Measurements from ENCODE around the gene PPIF. TPM values are rescaled to one million over a fixed set of nuclear protein-coding genes. Genes with fewer than 3 reads are reported as not detected.

PPIF gene
- total RNA-seq, 2 donors from 2014 or later, result 19.2 to 67.9 TPM

DNA sequence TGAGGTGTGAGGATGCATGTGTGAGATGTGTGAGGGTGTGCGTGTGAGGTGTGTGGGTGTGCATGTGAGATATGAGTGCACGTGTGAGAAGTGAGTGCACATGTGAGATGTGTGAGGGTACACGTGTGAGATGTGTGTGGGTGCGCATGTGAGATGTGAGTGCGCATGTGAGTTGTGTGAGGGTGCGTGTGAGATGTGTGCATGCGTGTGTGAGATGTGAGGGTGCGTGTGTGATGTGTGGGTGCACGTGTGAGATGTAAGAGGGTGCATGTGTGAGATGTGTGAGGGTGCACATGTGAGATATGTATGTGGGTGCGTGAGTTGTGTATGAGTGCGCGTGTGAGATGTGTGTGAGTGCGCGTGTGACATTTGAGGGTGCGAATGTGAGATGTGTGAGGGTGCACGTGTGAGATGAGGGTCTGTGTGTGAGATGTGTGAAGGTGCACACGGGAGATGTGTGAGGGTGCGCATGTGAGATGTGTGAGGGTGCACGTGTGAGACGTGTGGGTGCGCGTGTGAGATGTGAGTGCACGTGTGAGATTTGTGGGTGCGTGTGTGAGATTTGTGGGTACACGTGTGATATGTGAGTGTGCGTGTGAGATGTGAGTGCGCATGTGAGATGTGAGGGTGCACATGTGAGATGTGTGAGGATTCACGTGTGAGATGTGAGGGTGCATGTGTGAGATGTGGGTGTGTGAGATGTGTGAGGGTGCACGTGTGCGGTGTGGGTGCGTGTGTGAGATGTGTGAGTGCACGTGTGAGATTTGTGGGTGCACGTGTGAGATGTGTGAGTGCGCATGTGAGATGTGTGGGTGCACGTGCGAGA, 30.5 kb downstream of the PPIF start:
- intact Hi-C loops (cut with DNase I), result loop anchor here (5.0 kb wide), 2 partner anchors 85 to 105 kb away; no protein-coding TSS in a partner anchor
- Histone ChIP-seq H3K27ac (no peak overlapping the region), H3K9me3 (no peaks in the 10 kb centered on the region), H3K27me3 (no peaks in the 10 kb centered on the region), H3K4me3 (no peak overlapping the region), H3K4me1 (peaks cover 15% of the 10 kb centered on the region), H3K36me3 (replicated peaks in 1 of 2; ENCODE audit: insufficient read depth in 1 of 2, low read depth in 2 of 2) (no peaks in the 10 kb centered on the region)
- WGBS, 2 donors, result 82 to 87% methylated on average over 36 of the region's 36 CpGs
- TF ChIP-seq, protein P1, sequence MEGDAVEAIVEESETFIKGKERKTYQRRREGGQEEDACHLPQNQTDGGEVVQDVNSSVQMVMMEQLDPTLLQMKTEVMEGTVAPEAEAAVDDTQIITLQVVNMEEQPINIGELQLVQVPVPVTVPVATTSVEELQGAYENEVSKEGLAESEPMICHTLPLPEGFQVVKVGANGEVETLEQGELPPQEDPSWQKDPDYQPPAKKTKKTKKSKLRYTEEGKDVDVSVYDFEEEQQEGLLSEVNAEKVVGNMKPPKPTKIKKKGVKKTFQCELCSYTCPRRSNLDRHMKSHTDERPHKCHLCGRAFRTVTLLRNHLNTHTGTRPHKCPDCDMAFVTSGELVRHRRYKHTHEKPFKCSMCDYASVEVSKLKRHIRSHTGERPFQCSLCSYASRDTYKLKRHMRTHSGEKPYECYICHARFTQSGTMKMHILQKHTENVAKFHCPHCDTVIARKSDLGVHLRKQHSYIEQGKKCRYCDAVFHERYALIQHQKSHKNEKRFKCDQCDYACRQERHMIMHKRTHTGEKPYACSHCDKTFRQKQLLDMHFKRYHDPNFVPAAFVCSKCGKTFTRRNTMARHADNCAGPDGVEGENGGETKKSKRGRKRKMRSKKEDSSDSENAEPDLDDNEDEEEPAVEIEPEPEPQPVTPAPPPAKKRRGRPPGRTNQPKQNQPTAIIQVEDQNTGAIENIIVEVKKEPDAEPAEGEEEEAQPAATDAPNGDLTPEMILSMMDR (IDR thresholded peaks at IDR 0.05), result no peak
- TF ChIP-seq POLR2A (IDR thresholded peaks at IDR 0.05), result no peak
- no peak for ATAC-seq
- DNase-seq, result no peak

DNA sequence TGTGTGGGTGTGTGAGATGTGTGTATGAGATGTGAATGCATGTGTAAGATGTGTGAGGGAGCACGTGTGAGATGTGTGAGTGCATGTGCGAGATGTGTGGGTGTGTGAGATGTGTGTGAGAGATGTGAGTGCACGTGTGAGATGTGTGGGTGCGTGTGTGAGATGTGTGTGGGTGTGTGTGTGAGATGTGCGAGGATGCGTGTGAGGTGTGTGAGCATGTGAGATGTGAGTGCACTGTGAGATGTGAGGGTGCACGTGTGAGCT, 31.0 kb downstream of the PPIF start:
- Histone ChIP-seq H3K4me1 (peaks cover 15% of the 10 kb centered on the region), H3K27me3 (no peaks in the 10 kb centered on the region), H3K4me3 (no peak overlapping the region), H3K36me3 (replicated peaks in 1 of 2; ENCODE audit: insufficient read depth in 1 of 2, low read depth in 2 of 2) (no peaks in the 10 kb centered on the region), H3K27ac (no peak overlapping the region), H3K9me3 (no peaks in the 10 kb centered on the region)
- WGBS, 2 donors, result 86% methylated on average over 7 of the region's 7 CpGs
- DNase-seq (no peak), ATAC-seq (no peak)
- TF ChIP-seq POLR2A (IDR thresholded peaks at IDR 0.05), result no peak
- TF ChIP-seq, protein P1 (IDR thresholded peaks at IDR 0.05), result no peak
- intact Hi-C loops (cut with DNase I), result loop anchor here (5.0 kb wide), 2 partner anchors 84 to 104 kb away; no protein-coding TSS in a partner anchor

DNA sequence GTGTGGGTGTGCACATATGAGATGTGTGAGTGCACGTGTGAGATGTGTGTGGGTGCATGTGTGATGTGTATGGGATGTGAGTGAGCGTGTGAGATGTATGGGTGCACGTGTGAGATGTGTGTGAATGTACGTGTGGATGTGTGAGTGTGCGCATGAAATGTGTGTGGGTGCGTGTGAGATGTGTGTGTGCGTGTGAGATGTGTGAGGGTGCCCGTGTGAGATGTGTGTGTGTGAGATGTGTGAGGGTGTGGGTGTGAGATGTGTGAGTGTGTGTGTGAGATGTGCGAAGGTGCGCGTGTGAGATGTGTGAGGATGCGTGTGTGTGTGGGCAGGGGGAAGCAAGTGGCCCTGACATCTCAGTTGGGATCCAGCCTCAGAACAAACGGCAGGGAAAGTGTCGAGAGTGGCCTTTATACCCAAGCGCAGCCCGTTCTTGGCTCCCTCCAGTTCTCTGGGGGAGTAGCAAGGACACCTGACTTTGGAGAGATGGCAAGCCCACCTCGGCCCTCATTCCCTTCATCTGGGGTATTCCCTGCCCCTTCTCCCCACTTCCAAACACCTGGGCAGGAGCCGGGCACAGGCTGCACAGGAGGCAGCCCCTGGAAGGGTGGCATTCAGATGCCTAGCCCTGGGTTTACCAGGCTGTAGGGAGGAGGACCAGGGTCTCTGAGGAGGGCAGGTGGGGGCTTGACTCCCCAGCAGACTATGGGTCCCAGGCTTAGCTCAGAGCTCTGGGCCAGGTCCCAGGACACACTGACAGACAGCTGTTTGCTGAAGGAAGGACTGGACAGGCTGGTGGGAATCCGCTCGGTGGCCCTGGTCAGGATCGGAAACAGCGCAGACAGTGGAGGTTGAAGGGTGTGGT, 31.6 kb downstream of the PPIF start:
- 75 to 77% methylated on average over 20 to 22 of the region's 22 CpGs for WGBS, 2 donors
- DNase-seq (peak in 1 of 4 donors; percentile 4), ATAC-seq (no peak)
- Histone ChIP-seq H3K4me3 (no peak overlapping the region), H3K36me3 (replicated peaks in 1 of 2; ENCODE audit: insufficient read depth in 1 of 2, low read depth in 2 of 2) (no peaks in the 10 kb centered on the region), H3K4me1 (peaks cover 15% of the 10 kb centered on the region), H3K27ac (peak overlapping the region in 1 of 4 donors; percentile 29), H3K27me3 (no peaks in the 10 kb centered on the region), H3K9me3 (no peaks in the 10 kb centered on the region)
- intact Hi-C loops (cut with DNase I), result loop anchor here (5.0 kb wide), 2 partner anchors 83 to 103 kb away; no protein-coding TSS in a partner anchor
- TF ChIP-seq, protein P1 (IDR thresholded peaks at IDR 0.05), result no peak
- no peak for TF ChIP-seq POLR2A (IDR thresholded peaks at IDR 0.05)

DNA sequence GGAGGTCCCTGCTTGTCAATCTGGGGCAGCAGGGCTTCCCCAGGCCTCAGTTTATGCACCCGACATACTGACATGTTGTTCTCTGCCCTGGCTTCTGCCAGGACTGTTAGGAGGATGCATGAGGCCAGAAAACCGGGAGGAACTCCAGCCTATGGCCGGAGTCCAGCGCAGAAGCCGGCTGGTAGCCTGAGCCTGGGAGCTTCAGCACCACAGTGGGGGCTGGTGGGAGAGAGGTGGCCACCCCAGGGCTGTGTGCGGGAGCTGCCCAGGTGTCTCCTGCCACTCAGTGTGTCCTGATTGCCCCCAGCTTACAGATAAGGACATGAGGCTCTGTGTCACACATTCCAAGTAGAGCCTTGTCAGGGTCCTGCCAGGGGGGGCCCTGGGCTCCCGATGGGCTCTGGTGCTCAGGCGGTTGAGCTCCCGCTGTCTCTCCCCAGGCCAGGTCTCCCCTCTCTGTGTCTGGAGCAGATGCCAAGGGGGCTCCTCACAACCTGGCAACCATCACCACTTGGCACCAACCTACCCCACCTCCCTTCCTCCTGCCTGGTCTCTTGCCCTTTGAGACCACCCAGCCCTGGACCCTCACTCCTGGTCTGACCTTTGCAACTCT, 32.3 kb downstream of the PPIF start:
- DNase-seq, result peak in 1 of 4 donors; percentile 13
- TF ChIP-seq, protein P1 (IDR thresholded peaks at IDR 0.05), result no peak
- TF ChIP-seq POLR2A (IDR thresholded peaks at IDR 0.05), result no peak
- intact Hi-C loops (cut with DNase I), result loop anchor here (5.0 kb wide), 2 partner anchors 83 to 103 kb away; no protein-coding TSS in a partner anchor
- Histone ChIP-seq H3K4me1 (peaks cover 15% of the 10 kb centered on the region), H3K27me3 (no peaks in the 10 kb centered on the region), H3K27ac (peak overlapping the region in 1 of 4 donors; percentile 29), H3K9me3 (no peaks in the 10 kb centered on the region), H3K36me3 (replicated peaks in 1 of 2; ENCODE audit: insufficient read depth in 1 of 2, low read depth in 2 of 2) (no peaks in the 10 kb centered on the region), H3K4me3 (no peak overlapping the region)
- WGBS, 2 donors, result 60% methylated on average over 9 of the region's 9 CpGs; no CpG with 5 or more reads in 1 of the 2 donors
- no peak for ATAC-seq
